Measurements from ENCODE around the gene UFD1. TPM values are rescaled to one million over a fixed set of nuclear protein-coding genes. Genes with fewer than 3 reads are reported as not detected.

The UFD1 gene
- total and polyA plus RNA-seq, 9 of the 15 experiments (the other 6 are each of a cell fraction or from before 2014, with no cell fraction given) = 238 to 645 (median 363) TPM

DNA sequence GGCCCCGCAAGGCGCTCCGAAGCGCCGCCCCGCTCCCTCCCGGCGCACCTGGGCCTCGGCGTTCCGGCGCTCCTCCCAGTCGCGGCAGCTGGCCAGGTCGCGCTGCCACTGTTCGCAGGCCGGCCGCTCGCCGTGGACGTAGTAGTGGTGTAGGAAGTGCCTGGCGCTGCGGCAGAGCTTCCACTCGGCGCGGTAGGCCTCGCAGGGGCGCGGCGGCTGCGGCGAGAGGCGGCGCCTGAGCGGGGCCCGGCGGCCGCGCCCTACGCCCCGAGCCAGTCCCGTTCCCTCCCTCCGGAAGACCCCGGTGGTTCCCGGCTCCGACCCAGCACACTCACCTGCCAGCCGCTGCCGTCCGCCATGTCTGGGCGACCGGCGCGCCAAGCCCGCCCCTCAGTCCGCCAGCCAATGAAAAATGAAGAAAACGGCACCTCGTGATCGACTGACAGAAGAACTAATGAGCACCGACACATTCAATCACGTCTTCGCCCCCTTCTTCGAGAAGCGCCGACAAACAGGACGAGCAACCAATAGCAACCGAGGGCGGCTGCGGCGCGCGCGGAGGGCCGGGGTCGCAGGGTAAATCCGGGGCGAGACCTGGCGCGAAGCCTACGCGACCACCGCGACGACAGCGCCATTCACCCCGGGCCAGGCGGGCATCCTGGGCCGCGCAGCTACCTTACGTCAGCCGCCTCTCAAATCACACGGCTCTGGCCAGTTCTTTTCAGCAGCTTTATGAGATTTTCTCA lies 31.5 kb downstream of the UFD1 start, which contains the start of gene C22orf39 (continued):
- TF ChIP-seq, protein P1, sequence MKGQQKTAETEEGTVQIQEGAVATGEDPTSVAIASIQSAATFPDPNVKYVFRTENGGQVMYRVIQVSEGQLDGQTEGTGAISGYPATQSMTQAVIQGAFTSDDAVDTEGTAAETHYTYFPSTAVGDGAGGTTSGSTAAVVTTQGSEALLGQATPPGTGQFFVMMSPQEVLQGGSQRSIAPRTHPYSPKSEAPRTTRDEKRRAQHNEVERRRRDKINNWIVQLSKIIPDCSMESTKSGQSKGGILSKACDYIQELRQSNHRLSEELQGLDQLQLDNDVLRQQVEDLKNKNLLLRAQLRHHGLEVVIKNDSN (CRISPR knock-in tag; IDR thresholded peaks at IDR 0.05) = no peak
- TF ChIP-seq MEF2D (tag; conservative IDR thresholded peaks at IDR 0.05; ENCODE audit: low read depth) (no peak), RHOXF2B (CRISPR knock-in tag; conservative IDR thresholded peaks at IDR 0.05) (no peak; the same call in none of the 2 replicates), EGR1 (conservative IDR thresholded peaks at IDR 0.05) (peak; percentile 83), L3MBTL2 (IDR thresholded peaks at IDR 0.05) (peak; percentile 96), SMARCA5 (IDR thresholded peaks at IDR 0.05) (no peak), HDAC8 (tag; IDR thresholded peaks at IDR 0.05) (0 out of 2 replicates have a peak, but pooled peaks have one; percentile 26), ZSCAN32 (CRISPR knock-in tag; IDR thresholded peaks at IDR 0.05) (peak; percentile 12; the same call in 1 of the 2 replicates), PRMT5 (CRISPR knock-in tag; IDR thresholded peaks at IDR 0.05) (no peak), RBBP5 (IDR thresholded peaks at IDR 0.05; ENCODE audit: borderline replicate concordance, insufficient read depth, low read length, poor library complexity, severe bottlenecking) (peak; percentile 100), PHF21A (IDR thresholded peaks at IDR 0.05; ENCODE audit: borderline replicate concordance, low read depth) (peak; percentile 97)
- TF ChIP-seq, protein P2, sequence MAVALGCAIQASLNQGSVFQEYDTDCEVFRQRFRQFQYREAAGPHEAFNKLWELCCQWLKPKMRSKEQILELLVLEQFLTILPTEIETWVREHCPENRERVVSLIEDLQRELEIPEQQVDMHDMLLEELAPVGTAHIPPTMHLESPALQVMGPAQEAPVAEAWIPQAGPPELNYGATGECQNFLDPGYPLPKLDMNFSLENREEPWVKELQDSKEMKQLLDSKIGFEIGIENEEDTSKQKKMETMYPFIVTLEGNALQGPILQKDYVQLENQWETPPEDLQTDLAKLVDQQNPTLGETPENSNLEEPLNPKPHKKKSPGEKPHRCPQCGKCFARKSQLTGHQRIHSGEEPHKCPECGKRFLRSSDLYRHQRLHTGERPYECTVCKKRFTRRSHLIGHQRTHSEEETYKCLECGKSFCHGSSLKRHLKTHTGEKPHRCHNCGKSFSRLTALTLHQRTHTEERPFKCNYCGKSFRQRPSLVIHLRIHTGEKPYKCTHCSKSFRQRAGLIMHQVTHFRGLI (CRISPR knock-in tag; IDR thresholded peaks at IDR 0.05) = 0 out of 2 replicates have a peak, but pooled peaks have one; percentile 4
- TF ChIP-seq, protein P3, sequence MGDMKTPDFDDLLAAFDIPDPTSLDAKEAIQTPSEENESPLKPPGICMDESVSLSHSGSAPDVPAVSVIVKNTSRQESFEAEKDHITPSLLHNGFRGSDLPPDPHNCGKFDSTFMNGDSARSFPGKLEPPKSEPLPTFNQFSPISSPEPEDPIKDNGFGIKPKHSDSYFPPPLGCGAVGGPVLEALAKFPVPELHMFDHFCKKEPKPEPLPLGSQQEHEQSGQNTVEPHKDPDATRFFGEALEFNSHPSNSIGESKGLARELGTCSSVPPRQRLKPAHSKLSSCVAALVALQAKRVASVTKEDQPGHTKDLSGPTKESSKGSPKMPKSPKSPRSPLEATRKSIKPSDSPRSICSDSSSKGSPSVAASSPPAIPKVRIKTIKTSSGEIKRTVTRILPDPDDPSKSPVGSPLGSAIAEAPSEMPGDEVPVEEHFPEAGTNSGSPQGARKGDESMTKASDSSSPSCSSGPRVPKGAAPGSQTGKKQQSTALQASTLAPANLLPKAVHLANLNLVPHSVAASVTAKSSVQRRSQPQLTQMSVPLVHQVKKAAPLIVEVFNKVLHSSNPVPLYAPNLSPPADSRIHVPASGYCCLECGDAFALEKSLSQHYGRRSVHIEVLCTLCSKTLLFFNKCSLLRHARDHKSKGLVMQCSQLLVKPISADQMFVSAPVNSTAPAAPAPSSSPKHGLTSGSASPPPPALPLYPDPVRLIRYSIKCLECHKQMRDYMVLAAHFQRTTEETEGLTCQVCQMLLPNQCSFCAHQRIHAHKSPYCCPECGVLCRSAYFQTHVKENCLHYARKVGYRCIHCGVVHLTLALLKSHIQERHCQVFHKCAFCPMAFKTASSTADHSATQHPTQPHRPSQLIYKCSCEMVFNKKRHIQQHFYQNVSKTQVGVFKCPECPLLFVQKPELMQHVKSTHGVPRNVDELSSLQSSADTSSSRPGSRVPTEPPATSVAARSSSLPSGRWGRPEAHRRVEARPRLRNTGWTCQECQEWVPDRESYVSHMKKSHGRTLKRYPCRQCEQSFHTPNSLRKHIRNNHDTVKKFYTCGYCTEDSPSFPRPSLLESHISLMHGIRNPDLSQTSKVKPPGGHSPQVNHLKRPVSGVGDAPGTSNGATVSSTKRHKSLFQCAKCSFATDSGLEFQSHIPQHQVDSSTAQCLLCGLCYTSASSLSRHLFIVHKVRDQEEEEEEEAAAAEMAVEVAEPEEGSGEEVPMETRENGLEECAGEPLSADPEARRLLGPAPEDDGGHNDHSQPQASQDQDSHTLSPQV (IDR thresholded peaks at IDR 0.05) = no peak
- TF ChIP-seq, protein P4, sequence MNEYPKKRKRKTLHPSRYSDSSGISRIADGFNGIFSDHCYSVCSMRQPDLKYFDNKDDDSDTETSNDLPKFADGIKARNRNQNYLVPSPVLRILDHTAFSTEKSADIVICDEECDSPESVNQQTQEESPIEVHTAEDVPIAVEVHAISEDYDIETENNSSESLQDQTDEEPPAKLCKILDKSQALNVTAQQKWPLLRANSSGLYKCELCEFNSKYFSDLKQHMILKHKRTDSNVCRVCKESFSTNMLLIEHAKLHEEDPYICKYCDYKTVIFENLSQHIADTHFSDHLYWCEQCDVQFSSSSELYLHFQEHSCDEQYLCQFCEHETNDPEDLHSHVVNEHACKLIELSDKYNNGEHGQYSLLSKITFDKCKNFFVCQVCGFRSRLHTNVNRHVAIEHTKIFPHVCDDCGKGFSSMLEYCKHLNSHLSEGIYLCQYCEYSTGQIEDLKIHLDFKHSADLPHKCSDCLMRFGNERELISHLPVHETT (CRISPR knock-in tag; conservative IDR thresholded peaks at IDR 0.05 in 1 of 2, IDR thresholded peaks at IDR 0.05 in 1 of 2) = peak in 1 of 2 experiments; percentile 76; a peak in 2 of 4 replicates
- TF ChIP-seq, protein P5, sequence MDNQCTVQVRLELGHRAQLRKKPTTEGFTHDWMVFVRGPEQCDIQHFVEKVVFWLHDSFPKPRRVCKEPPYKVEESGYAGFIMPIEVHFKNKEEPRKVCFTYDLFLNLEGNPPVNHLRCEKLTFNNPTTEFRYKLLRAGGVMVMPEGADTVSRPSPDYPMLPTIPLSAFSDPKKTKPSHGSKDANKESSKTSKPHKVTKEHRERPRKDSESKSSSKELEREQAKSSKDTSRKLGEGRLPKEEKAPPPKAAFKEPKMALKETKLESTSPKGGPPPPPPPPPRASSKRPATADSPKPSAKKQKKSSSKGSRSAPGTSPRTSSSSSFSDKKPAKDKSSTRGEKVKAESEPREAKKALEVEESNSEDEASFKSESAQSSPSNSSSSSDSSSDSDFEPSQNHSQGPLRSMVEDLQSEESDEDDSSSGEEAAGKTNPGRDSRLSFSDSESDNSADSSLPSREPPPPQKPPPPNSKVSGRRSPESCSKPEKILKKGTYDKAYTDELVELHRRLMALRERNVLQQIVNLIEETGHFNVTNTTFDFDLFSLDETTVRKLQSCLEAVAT (IDR thresholded peaks at IDR 0.05) = peak in 1 of 2 experiments; percentile 96; a peak in 1 of 4 replicates
- TF ChIP-seq, protein P6, sequence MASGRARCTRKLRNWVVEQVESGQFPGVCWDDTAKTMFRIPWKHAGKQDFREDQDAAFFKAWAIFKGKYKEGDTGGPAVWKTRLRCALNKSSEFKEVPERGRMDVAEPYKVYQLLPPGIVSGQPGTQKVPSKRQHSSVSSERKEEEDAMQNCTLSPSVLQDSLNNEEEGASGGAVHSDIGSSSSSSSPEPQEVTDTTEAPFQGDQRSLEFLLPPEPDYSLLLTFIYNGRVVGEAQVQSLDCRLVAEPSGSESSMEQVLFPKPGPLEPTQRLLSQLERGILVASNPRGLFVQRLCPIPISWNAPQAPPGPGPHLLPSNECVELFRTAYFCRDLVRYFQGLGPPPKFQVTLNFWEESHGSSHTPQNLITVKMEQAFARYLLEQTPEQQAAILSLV (tag; IDR thresholded peaks at IDR 0.05) = no peak
